WERI-Rb-1 (cell line): ENCODE measurements around the gene KHDC1L.
"Not testable (repeated sequence)": the region's sequence is repeated elsewhere in the genome, so short reads cannot be mapped to it uniquely, and the experiment has no call there.

Experiments
- DNase-seq: peaks from one replicate; pipeline ENCODE4 v3.0.0-alpha.2; 2020
- H3K27ac ChIP-seq: fragments of 250-450 bp; sonication (Bioruptor Pico); 2 replicates; pipeline ENCODE4 v1.5.1; 2020; ENCODE audit warnings: mild to moderate bottlenecking, moderate library complexity
- H3K27me3 ChIP-seq: fragments of 250-450 bp; sonication (Bioruptor Pico); 2 replicates; pipeline ENCODE4 v1.5.1; 2021; ENCODE audit warnings: mild to moderate bottlenecking, low read depth, moderate library complexity; ENCODE audit not compliant: insufficient read depth, severe bottlenecking
- H3K36me3 ChIP-seq: fragments of 250-450 bp; sonication (Bioruptor Pico); 2 replicates; pipeline ENCODE4 v1.5.1; 2020; ENCODE audit warnings: mild to moderate bottlenecking, moderate library complexity
- H3K4me3 ChIP-seq: 2 replicates; pipeline ENCODE4 v1.5.1; 2011; ENCODE audit warnings: low read depth, mild to moderate bottlenecking, control low read depth, low read length
- H3K9me3 ChIP-seq: fragments of 250-450 bp; sonication (Bioruptor Pico); 2 replicates; pipeline ENCODE4 v1.5.1; 2021; ENCODE audit warnings: mild to moderate bottlenecking, moderate library complexity; ENCODE audit not compliant: severe bottlenecking
- CTCF ChIP-seq: IDR thresholded peaks from 2 replicates; pipeline ENCODE4 v1.5.1; 2011; ENCODE audit warnings: low read depth, mild to moderate bottlenecking, control low read depth, inconsistent platforms, low read length

The KHDC1L gene

GRCh38 chr6:73258721-73259120, 33.4 kb upstream of the KHDC1L start:
- Histone ChIP-seq H3K4me3 (no peak overlapping the region), H3K9me3 (no peaks in the 10 kb centered on the region), H3K36me3 (no peaks in the 10 kb centered on the region), H3K27me3 (no peaks in the 10 kb centered on the region), H3K27ac (no peak overlapping the region)
- DNase-seq: no peak
- TF ChIP-seq CTCF: 0 out of 2 replicates have a peak, but pooled peaks have one; percentile 1

DNA sequence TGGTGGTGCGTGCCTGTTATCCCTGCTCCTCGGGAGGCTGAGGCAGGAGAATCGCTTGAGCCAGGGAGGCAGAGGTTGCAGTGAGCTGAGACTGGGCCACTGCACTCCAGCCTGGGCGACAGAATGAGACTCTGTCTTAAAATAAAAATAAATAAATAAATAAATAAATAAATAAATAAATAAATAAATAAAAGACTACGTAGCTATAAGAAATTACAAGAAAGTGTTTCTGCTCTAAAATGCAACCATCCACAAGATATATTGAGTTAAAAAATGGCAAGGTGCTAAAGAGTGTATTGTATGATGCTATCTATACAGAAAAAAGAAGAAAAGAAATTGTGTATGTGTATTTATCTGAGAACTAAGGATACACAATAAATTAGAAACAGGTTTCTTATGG, 29.0 kb upstream of the KHDC1L start:
- not testable (repeated sequence) for H3K27me3 ChIP-seq, H3K4me3 ChIP-seq, H3K36me3 ChIP-seq, DNase-seq, H3K9me3 ChIP-seq, H3K27ac ChIP-seq

DNA sequence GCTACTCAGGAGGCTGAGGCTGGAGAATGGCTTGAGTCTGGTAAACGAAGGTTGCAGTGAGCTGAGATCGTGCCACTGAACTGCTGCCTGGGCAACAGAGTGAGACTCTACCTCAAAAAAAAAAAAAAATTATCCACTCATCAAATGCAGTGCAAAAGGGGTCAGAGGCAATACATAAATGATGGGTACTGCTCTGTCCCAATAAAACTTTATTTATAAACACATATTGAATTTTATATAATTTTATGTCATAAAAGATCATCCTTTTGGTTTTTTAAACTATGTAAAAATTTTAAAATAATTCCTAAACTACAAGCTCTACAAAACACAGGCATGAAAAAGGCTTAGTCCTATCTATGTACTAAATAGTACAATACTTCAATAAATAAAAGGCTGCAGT, 27.4 kb upstream of the KHDC1L start:
- no peak for TF ChIP-seq CTCF
- Histone ChIP-seq H3K4me3 (no peak overlapping the region), H3K27ac (no peak overlapping the region), H3K9me3 (no peaks in the 10 kb centered on the region), H3K27me3 (no peaks in the 10 kb centered on the region), H3K36me3 (no peaks in the 10 kb centered on the region)
- DNase-seq: no peak

GRCh38 chr6:73250016-73250415, 24.7 kb upstream of the KHDC1L start:
- no peaks in the 10 kb centered on the region for H3K27me3 ChIP-seq
- no peak overlapping the region for H3K27ac ChIP-seq
- H3K4me3 ChIP-seq: no peak overlapping the region
- DNase-seq: no peak
- no peaks in the 10 kb centered on the region for H3K36me3 ChIP-seq
- no peak for TF ChIP-seq CTCF
- H3K9me3 ChIP-seq: no peaks in the 10 kb centered on the region

GRCh38 chr6:73248192-73248903, 23.1 kb upstream of the KHDC1L start:
- Histone ChIP-seq H3K9me3 (no peaks in the 10 kb centered on the region), H3K4me3 (no peak overlapping the region), H3K36me3 (no peaks in the 10 kb centered on the region), H3K27me3 (no peaks in the 10 kb centered on the region), H3K27ac (no peak overlapping the region)
- DNase-seq: no peak
- TF ChIP-seq CTCF: no peak

DNA sequence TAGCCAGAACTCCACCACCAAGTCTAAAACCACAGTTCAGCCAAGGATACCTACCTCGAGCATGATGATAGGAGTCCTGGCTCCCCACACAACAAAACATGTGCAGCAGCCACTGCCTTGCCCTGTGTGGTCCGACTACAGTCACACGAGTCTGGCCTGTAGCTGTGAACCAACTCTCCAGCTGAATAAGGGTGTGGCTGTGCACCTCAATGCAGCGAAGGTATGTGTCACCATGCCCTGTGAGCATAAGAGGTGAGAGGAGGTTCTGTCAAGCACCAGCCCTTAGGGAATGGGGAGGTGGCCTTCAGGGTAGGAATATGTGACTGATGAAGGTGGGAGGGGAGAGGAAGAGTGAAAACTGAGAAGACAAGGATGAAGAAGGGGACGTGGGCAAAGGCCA, 16.7 kb upstream of the KHDC1L start:
- no peaks in the 10 kb centered on the region for H3K9me3 ChIP-seq
- H3K27ac ChIP-seq: no peak overlapping the region
- TF ChIP-seq CTCF: no peak
- no peak overlapping the region for H3K4me3 ChIP-seq
- DNase-seq: no peak
- H3K27me3 ChIP-seq: no peaks in the 10 kb centered on the region
- H3K36me3 ChIP-seq: no peaks in the 10 kb centered on the region
